Liver (tissue), 3 donors: Measurements from ENCODE around the gene CDCA5.

Experiments
- CTCF ChIP-seq: fragments of 150-350 bp; IDR thresholded peaks from 2 replicates; pipeline ENCODE4 v1.5.1; 2017; ENCODE audit warnings: improper control_type of control experiment, low read depth, low read length; ENCODE audit not compliant: missing input control
- EGR1 ChIP-seq, 2 donors: IDR thresholded peaks; 2 replicates each; pipeline ENCODE4 v1.6.1; 2016 to 2018; ENCODE audit warnings: antibody characterized with exemption in 2 of 2, low read depth in 2 of 2
- GABPA ChIP-seq, 2 donors: IDR thresholded peaks in 1 of 2; conservative IDR thresholded peaks in 1 of 2; 2 replicates each; pipeline ENCODE4 v1.6.1; 2016; ENCODE audit warnings: antibody characterized with exemption in 2 of 2, mild to moderate bottlenecking in 1 of 2, moderate library complexity in 1 of 2
- HNF4G ChIP-seq: IDR thresholded peaks from 2 replicates; pipeline ENCODE4 v1.6.1; 2016; ENCODE audit warnings: antibody characterized with exemption
- JUND ChIP-seq, 2 donors: IDR thresholded peaks; 2 replicates each; pipeline ENCODE4 v1.6.1; 2016; ENCODE audit warnings: antibody characterized with exemption in 2 of 2
- MAX ChIP-seq: IDR thresholded peaks from 2 replicates; pipeline ENCODE4 v1.6.1; 2016; ENCODE audit warnings: antibody characterized with exemption
- NR2F2 ChIP-seq: IDR thresholded peaks from 2 replicates; pipeline ENCODE4 v1.6.1; 2016; ENCODE audit warnings: antibody characterized with exemption
- RAD21 ChIP-seq, 2 donors: IDR thresholded peaks; 2 replicates each; pipeline ENCODE4 v1.6.1; 2016; ENCODE audit warnings: antibody characterized with exemption in 2 of 2, mild to moderate bottlenecking in 2 of 2
- REST ChIP-seq: IDR thresholded peaks from 2 replicates; pipeline ENCODE4 v1.6.1; 2016; ENCODE audit warnings: antibody characterized with exemption, mild to moderate bottlenecking
- RXRA ChIP-seq, 2 donors: IDR thresholded peaks; 2 replicates each; pipeline ENCODE4 v1.6.1; 2017 to 2018; ENCODE audit warnings: antibody characterized with exemption in 2 of 2, mild to moderate bottlenecking in 1 of 2
- SP1 ChIP-seq: IDR thresholded peaks from 2 replicates; pipeline ENCODE4 v1.6.1; 2018; ENCODE audit warnings: antibody characterized with exemption, mild to moderate bottlenecking
- donor health status: healthy.
- donor health status: healthy.

GRCh38 chr11:65114538-65115171 lies 30.8 kb upstream of the CDCA5 start:
- no peak for TF ChIP-seq SP1
- TF ChIP-seq CTCF = no peak
- no peak for TF ChIP-seq JUND (IDR thresholded peaks at IDR 0.05)
- TF ChIP-seq GABPA (IDR thresholded peaks at IDR 0.05 in 1 of 2, conservative IDR thresholded peaks at IDR 0.05 in 1 of 2) = no peak
- TF ChIP-seq MAX = no peak
- no peak for TF ChIP-seq NR2F2
- no peak for TF ChIP-seq HNF4G
- TF ChIP-seq EGR1 (IDR thresholded peaks at IDR 0.05; ENCODE audit: low read depth in 2 of 2) = no peak
- TF ChIP-seq REST = no peak
- no peak for TF ChIP-seq RXRA (IDR thresholded peaks at IDR 0.05)
- TF ChIP-seq RAD21 (IDR thresholded peaks at IDR 0.05) = no peak
